ENCODE measurements around the gene DCTD.

DNA sequence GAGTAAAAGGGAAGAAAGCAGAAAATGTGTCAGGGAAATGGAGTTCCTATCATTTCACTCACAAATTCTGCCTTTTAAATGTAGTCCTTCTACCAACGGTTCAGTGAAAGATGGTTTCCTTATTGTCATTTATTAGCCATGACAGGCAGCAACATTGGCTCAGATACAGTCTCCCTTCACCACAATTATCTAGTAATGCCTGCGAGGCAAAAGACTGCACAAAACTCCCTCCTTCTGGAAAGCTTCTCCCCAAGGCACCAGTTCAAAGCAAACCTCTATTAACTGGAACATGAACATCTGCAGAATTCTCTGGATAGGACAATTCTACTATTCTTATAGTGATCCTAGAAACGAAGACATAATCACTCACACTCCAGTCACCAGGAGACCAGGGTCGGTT lies 28.3 kb downstream of the DCTD start:
- TF ChIP-seq, protein P1, sequence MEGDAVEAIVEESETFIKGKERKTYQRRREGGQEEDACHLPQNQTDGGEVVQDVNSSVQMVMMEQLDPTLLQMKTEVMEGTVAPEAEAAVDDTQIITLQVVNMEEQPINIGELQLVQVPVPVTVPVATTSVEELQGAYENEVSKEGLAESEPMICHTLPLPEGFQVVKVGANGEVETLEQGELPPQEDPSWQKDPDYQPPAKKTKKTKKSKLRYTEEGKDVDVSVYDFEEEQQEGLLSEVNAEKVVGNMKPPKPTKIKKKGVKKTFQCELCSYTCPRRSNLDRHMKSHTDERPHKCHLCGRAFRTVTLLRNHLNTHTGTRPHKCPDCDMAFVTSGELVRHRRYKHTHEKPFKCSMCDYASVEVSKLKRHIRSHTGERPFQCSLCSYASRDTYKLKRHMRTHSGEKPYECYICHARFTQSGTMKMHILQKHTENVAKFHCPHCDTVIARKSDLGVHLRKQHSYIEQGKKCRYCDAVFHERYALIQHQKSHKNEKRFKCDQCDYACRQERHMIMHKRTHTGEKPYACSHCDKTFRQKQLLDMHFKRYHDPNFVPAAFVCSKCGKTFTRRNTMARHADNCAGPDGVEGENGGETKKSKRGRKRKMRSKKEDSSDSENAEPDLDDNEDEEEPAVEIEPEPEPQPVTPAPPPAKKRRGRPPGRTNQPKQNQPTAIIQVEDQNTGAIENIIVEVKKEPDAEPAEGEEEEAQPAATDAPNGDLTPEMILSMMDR (IDR thresholded peaks at IDR 0.05; ENCODE audit: insufficient read depth, low read length, poor library complexity, severe bottlenecking), result no peak
- no peak for TF ChIP-seq EZH2phosphoT487 (conservative IDR thresholded peaks at IDR 0.05; ENCODE audit: low read length)

Data from SU-DHL-6 (cell line).